Activated CD4-positive, alpha-beta T cell treated with anti-CD3 and anti-CD28 coated beads for 4 hours (primary cell): Measurements from ENCODE around the gene SIGLEC7.

Source experiments
- DNase-seq, 2 donors: peaks; one replicate each; pipeline ENCODE4 v3.0.0-alpha.2; 2020

Gene SIGLEC7

GRCh38 chr19:51142119-51142518 is at the start of gene SIGLEC7:
TSS of gene SIGLEC7 (plus strand) at chr19:51142301. CDS start at chr19:51142370, 69 bp downstream.
- no peak for DNase-seq

DNA sequence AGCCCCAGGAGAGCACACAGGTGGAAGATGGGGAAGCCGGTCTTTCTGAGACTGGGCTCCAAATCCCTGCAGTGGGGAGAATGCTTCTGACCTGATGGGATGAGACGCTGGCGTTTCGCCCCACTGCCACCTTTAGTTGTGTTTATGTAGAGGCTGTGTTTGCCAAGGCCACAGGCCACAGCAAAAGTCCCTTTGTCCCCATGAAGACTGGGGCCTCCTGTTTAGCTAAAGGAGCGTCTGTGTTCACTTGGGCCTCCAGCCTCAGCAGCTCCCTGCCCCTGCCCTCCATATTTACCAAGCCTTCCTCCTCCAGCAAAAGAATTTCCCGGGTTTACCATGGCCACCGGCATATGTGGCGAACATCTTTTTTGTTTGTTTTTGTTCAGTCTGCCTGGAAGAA is 49.0 kb upstream of the SIGLEC7 start:
- DNase-seq, result no peak

- DNase-seq, result no peak
Measured at GRCh38 chr19:51093510-51094345, 48.4 kb upstream of the SIGLEC7 start.

GRCh38 chr19:51094696-51095279 is 47.3 kb upstream of the SIGLEC7 start:
- peak; percentile 20 to 26 for DNase-seq

GRCh38 chr19:51096473-51097165 is 45.5 kb upstream of the SIGLEC7 start:
- no peak for DNase-seq

DNA sequence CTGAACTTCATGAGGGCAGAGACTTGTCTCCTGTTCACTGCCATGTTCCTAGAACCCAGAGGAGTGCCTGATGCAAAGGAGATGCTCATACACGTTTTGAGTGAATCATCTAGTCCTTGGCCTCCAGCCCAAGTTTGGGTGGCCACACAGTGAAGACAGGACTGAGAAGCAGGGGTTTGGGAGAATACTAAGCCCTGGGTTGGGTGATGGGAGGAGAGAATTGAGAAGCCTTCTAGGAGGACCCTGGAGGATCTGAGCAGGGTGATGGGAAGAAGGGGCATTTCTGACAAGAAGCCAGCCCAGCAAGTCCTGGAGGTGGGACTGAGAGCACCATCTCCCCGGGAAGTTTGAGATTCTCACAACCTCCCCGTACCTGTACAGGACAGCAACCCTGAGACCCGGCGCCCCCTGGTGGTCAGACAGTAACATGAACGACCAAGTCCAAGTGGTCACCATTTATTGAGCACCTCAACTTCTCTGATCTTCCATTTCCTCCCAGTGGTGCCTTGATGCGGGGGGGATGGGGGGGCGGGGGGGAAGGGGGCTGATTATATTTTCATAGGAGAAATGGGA is 44.8 kb upstream of the SIGLEC7 start:
- peak; percentile 75 to 76 for DNase-seq

GRCh38 chr19:51097796-51098195 is 44.3 kb upstream of the SIGLEC7 start:
- DNase-seq, result no peak

DNA sequence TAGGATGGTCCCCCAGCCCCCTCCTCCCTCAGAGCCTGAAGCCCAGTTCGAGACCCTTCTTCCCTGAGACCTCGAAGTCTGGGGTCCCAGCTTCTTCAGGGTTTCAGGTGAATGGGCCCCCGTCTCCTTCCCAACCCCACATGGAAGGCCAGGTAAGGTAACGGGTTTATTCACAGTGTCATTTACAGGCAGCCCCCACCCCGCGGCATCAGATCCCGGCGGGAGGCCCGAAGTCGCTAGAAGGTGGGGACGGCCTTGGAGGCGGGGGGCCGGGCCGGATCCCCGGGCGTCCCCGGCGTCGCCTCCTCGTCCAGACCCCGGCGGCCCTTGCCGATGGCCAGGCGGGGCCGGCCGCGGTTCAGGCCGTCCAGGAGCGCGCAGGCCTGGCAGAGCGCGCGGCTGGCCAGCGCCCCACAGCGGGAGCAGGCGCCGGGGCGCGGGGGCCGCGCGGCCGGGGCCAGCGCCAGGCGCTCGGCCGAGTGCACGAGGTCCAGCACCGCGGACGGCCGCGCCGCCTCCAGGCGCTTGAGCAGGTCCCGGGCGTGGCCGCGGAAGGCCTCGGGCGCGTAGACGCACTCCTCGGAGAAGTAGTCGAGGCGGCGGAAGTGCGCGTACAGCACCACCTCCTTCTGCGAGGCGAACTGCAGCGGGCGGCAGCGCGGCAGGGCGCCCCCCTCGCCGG is 43.6 kb upstream of the SIGLEC7 start:
- peak; percentile 34 to 37 for DNase-seq

GRCh38 chr19:51099047-51099382 is 43.1 kb upstream of the SIGLEC7 start:
- no peak for DNase-seq

- no peak for DNase-seq
Measured at GRCh38 chr19:51100601-51101000, 41.5 kb upstream of the SIGLEC7 start.

DNA sequence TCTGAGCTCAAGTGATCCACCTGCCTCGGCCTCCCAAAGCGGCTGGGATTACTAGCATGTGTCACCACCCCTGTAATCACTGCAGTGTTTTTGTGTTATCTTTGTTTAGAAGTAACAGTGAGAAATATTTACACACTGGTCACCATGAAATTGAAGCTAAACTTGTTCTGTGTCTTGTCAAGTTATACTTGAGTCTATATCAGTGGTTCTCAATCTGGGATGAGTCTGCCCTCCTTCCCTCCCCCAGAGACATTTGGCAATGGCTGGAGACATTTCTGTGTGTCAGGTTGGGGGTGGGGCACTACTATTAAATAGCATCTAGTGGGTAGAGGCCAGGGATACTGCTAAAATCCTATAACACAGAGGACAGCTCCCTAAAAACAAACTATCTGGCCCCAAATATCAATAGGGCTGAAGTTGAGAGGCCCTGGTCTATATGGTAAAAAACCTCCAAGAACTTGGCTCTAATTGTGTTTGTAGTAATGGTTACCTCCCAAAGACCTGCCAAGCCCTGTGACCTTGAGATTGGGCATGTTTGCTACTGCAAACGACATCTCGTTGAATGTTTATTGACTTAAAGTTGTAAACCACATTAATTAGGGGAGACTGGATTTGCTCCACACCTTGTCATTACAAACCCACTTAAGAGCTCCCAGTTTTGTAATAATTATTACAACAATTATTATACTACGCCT is 40.8 kb upstream of the SIGLEC7 start:
- no peak for DNase-seq

DNA sequence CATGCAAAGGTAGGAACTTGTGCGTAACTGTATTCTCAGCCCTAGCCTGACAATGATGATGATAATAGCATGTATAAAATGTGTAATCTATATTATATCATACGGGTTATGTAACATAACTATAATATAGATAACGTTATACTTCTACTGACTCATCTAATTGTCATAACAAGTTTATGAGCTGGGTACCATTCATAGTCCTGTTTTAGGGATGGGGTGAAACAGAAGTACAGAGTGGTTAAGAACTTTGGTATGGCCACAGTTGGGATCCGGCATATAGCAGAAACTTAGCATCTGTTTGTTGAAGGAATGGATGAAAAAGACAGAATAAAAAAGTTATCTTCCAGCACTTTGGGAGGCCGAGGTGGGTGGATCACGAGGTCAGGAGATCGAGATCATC is 39.1 kb upstream of the SIGLEC7 start:
- no peak for DNase-seq

DNA sequence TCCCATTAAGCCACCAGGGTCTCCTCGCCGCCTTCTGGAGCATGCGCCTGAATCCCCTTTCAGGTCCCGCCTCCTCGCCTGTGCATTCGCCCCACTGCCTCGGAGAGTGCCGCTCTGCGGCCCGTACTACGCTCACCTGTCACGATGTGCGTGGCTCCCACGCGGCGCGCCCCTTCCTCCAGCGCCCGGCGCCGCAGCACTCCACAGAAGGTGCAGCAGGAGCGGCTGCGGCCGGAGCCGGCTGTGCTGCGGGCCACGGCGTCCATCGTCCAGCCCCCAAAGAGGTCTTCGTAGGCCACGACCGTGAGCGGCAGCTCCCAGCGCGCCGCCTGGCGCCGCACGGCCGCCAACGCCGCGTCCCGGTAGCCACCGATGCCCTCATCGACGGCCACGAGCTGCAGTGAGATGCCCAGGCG is 38.2 kb upstream of the SIGLEC7 start:
- no peak for DNase-seq

- peak; percentile 16 to 18 for DNase-seq
Measured at GRCh38 chr19:51107406-51108065, 34.6 kb upstream of the SIGLEC7 start.

DNA sequence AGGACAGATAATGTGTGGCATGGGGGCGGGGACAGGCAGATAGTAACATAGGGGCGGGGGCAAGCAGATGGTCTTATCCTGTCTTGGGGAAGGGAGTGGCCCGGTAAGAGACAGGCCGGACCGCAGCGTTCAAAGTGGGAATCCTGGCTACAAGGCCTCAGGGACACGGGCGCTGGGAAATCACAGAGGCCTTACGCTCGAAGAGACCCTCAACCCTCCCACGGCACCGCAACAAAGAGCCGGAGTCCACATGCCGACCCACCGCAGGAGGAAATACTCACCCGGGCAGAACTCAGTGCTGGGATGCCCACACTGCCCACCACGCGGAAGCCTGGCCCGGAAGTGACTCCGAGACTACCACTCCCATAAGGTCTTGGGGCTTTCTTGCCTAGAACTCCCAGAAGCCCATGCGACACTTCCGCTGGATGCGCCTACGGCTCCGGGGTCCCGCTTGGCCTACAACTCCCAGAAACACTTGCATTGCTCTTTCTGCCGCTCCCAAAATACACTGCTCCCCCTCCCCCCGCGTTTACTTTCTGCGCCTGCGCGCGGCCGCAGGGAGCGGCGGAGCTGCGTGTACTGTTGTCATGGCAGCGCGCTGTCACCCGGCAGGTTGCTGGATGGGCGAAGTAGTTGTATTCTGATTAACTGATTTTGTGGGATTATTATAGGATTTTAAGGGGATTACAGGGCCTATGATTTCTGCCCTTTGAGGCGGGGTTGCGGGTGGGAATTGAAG is 33.9 kb upstream of the SIGLEC7 start, which contains the start of gene CTU1:
Gene CTU1 (minus strand): TSS at position 344 of the 739 bp plus-strand sequence. CDS start 3,840 bp downstream, outside the sequence.
- DNase-seq, result peak; percentile 97 to 98

DNA sequence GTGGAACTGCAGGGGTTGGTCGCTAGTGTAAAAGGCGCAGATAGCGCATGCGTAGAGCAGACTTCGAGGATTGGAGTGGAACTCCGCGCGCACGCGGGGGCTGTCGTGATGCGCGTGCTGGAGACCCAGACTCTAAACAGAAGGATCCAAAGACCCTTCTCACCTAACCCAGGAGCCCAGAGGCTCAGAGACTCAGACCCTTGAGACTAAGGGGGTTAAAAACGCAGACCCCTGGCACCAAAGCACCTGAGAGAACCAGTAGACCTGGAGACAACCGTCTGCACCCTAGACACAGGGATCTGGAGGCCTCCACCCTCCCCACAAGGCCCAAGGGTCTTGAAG is 33.3 kb upstream of the SIGLEC7 start:
- no peak for DNase-seq

DNA sequence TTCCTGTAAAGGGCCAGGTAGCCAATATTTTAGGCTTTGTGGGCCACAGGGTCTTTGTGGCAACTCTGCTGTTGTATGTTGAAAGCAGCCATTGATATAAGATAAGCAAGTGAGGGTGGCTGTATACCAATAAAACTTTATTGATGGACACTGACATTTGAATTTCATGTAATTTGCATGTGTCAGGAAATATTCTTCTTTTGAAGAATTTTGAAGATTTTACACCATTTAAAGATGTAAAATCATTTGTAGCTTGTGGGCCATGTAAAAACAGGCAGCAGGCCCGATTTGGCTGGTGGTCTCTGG is 31.5 kb upstream of the SIGLEC7 start:
- DNase-seq, result no peak

DNA sequence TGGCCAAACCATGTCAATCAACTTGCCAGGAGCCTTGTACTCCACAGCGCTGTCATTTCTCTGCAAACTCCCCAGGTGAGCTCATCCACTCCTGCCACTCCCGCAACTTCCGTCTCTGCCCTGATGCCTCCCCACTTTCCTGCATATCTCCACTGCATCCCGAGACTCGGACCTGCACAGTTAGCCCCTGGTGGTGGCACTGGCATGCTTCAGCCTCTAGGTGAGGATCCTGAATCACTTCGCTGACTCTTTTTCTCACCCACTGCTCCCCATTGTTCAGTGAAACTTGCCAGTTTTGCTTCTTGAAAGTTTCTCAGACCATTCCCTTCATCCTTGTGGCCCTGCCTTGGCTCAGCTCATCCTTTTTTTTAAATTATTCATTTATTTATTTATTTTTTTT is 30.5 kb upstream of the SIGLEC7 start:
- no peak for DNase-seq

DNA sequence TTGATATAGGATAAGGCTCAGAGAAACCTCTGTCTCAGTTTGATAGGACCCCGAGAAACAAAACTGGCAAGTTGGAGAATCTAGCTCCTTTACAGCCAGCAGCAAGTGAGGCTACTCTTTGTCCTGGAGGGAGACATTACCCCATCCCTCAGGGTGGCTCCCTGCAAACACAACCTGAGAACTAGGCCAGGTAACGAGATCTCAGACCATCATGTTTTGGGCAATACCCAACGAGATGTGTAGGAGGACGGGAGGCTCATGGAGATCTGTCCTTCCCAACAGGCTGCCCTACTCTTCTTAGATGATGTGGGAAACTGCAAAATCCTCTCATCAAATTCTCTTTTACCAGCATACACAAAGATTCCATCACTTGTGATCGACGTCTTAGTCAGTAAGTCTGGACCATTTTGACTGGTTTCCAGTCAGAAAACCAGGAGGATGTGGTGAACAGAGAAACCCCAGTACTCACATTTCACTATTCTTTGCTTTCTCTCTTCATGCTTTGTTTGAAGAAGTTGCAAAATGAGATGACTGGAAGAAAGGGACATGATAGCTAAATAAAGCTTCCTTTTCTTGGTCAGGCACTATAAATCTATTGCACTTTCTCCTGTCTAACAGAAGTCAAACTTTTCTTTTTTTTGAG is 27.9 kb upstream of the SIGLEC7 start:
- no peak for DNase-seq

- DNase-seq, result no peak
Measured at GRCh38 chr19:51116736-51117286, 25.3 kb upstream of the SIGLEC7 start.
